Measurements from ENCODE around the gene IL17REL. TPM values are rescaled to one million over a fixed set of nuclear protein-coding genes. Genes with fewer than 3 reads are reported as not detected.

IL17REL gene
- total RNA-seq, 4 donors from 2014 or later, result not detected

DNA sequence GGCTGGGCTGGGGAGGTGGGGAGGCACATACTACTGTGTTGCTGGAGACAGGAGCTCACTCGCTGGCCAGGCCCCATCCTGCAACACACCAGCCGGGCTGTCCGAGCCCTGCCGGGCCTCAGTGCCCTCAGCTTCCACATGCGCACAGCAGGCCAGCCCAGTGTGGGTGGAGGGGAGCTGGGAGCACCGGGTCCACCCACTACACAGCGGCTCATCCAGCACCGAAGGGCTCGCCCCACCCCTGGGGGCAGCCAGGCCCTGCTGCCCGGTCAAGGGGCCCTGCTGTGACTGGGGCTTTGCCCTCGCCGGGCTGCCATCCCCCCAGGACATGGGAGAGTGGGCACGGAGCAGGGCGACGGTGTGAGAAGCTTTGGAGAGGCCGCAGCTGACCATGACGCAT lies 36.3 kb upstream of the IL17REL start:
- Histone ChIP-seq H3K4me3 (no peak overlapping the region), H3K27ac (no peak overlapping the region), H3K4me1 (no peaks in the 10 kb centered on the region), H3K27me3 (peaks cover 5 to 12% (median 12%) of the 10 kb centered on the region in 3 donors), H3K36me3 (no peaks in the 10 kb centered on the region), H3K9me3 (no peaks in the 10 kb centered on the region)
- intact Hi-C loops (cut with DNase I; ENCODE audit: low total_unique reads), result no loop called here
- in situ Hi-C loops (cut with MboI; ENCODE audit: low sequenced_read_pairs in 4 of 4), result loop anchor here in 3 of 4 donors (25.0 kb wide), 1 partner anchor 287 kb away; no protein-coding TSS in a partner anchor
- no peak for ATAC-seq
- no peak for DNase-seq
- TF ChIP-seq, protein P1, sequence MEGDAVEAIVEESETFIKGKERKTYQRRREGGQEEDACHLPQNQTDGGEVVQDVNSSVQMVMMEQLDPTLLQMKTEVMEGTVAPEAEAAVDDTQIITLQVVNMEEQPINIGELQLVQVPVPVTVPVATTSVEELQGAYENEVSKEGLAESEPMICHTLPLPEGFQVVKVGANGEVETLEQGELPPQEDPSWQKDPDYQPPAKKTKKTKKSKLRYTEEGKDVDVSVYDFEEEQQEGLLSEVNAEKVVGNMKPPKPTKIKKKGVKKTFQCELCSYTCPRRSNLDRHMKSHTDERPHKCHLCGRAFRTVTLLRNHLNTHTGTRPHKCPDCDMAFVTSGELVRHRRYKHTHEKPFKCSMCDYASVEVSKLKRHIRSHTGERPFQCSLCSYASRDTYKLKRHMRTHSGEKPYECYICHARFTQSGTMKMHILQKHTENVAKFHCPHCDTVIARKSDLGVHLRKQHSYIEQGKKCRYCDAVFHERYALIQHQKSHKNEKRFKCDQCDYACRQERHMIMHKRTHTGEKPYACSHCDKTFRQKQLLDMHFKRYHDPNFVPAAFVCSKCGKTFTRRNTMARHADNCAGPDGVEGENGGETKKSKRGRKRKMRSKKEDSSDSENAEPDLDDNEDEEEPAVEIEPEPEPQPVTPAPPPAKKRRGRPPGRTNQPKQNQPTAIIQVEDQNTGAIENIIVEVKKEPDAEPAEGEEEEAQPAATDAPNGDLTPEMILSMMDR (IDR thresholded peaks at IDR 0.05 in 4 of 5, conservative IDR thresholded peaks at IDR 0.05 in 1 of 5), result no peak
- no peak for TF ChIP-seq POLR2A (IDR thresholded peaks at IDR 0.05)

DNA sequence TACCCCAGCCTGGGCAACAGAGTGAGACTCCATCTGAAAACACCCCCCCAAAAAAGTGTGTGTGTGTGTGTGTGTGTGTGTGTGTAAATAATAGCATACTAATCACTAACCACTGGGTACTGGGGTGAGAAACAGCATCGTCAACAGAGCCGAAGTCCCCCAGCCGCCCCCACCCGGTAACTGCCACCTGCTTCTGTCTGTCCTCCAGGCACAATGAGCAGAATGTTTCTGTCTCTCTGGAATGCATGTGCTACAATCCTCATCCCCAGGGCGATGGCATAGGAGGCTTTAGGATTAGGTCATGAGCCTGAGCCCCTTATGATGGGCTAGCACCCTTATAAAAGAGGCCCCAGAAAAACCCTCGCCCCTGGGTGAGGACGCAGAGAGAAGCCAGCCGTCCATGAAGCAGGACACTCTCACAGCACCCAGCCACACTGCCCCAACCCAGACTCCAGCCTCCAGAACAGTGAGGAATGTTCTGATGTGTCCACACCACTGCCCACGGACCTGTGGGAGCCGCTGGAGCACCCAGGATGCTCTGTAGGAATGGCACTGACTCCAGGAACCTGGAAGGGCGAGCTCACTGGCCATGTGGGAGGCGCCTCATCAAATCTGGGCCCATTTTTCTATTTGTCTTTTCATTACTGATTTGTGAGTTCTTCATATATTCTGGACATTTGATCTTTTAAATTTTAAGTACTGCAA lies 35.6 kb upstream of the IL17REL start:
- ATAC-seq (no peak), DNase-seq (no peak)
- TF ChIP-seq, protein P1 (IDR thresholded peaks at IDR 0.05 in 4 of 5, conservative IDR thresholded peaks at IDR 0.05 in 1 of 5), result no peak
- TF ChIP-seq POLR2A (IDR thresholded peaks at IDR 0.05), result no peak
- Histone ChIP-seq H3K36me3 (no peaks in the 10 kb centered on the region), H3K4me1 (no peaks in the 10 kb centered on the region), H3K27ac (no peak overlapping the region), H3K27me3 (peaks cover 5 to 12% (median 12%) of the 10 kb centered on the region in 3 donors), H3K9me3 (no peaks in the 10 kb centered on the region), H3K4me3 (no peak overlapping the region)
- in situ Hi-C loops (cut with MboI; ENCODE audit: low sequenced_read_pairs in 4 of 4), result loop anchor here in 3 of 4 donors (25.0 kb wide), 1 partner anchor 286 kb away; no protein-coding TSS in a partner anchor
- intact Hi-C loops (cut with DNase I; ENCODE audit: low total_unique reads), result no loop called here

DNA sequence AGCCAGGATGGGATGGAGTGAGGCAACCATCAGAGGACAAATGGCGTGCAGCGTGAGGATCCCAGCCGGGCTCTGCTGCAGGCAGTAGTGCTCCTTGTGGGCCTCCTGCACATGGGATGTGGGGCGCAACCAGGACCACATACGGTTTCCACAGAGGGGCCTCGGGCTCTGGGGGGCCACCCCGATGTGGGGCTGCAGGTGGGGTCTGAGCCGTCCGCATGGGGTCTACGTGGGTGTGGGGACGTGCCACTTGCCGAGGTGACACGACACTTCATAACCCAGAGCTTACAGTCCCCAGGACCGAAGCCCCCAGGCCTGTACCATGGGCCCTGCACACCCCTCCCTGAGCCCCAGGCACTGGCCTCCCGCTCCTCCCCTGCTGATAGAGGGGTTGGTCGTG lies 34.8 kb upstream of the IL17REL start:
- no peak for DNase-seq
- in situ Hi-C loops (cut with MboI; ENCODE audit: low sequenced_read_pairs in 4 of 4), result loop anchor here in 3 of 4 donors (25.0 kb wide), 1 partner anchor 285 kb away; no protein-coding TSS in a partner anchor
- no peak for ATAC-seq
- no peaks in the 10 kb centered on the region for H3K36me3 ChIP-seq
- H3K27ac ChIP-seq, result no peak overlapping the region
- H3K4me3 ChIP-seq, result no peak overlapping the region
- no peaks in the 10 kb centered on the region for H3K9me3 ChIP-seq
- peaks cover 5 to 12% (median 12%) of the 10 kb centered on the region in 3 donors for H3K27me3 ChIP-seq
- H3K4me1 ChIP-seq, result no peaks in the 10 kb centered on the region
- TF ChIP-seq, protein P1 (IDR thresholded peaks at IDR 0.05 in 4 of 5, conservative IDR thresholded peaks at IDR 0.05 in 1 of 5), result no peak
- TF ChIP-seq POLR2A (IDR thresholded peaks at IDR 0.05), result no peak
- intact Hi-C loops (cut with DNase I; ENCODE audit: low total_unique reads), result no loop called here

DNA sequence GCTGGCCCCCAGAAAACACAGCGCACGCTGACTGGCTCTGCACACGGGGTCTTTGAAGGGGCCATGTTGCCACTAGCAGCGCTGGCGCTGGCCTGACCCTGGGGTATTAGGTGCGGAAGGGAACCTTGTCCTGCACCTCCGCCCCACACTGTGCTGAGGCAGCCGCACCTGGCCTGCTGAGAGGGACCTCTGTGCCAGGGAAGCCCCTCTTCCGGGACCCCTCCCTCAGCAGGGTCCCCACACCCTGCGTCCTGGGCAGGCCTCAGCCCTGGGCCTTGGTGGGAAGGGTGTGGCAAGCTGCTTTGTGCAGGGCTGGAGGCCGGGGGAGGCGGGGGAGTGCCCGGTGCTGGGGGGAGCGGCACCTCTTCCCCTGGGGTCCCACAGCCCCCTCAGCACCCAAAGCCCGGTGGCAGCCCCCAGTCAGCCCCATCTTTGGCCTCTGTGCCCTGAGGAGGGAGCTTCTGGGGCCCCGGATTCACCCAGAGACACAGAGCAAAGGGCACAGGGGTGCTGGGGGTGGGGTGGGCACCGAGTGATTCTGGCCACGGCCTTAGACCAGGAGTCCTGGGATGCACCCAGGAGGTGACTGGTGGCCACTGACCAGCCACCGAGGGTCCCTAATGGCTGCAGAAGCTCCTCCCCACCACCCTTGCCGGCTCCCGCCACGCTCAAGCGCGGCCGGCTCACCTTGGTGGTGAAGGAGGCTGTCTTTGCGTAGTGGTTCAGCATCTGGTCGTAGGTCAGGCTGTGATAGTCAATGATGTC lies 34.1 kb upstream of the IL17REL start:
- no peak overlapping the region for H3K27ac ChIP-seq
- no peaks in the 10 kb centered on the region for H3K9me3 ChIP-seq
- intact Hi-C loops (cut with DNase I; ENCODE audit: low total_unique reads) (no loop called here), in situ Hi-C loops (cut with MboI; ENCODE audit: low sequenced_read_pairs in 4 of 4) (loop anchor here in 3 of 4 donors (25.0 kb wide), 1 partner anchor 284 kb away; no protein-coding TSS in a partner anchor)
- no peaks in the 10 kb centered on the region for H3K4me1 ChIP-seq
- H3K27me3 ChIP-seq, result peaks cover 3 to 12% (median 12%) of the 10 kb centered on the region in 3 donors
- ATAC-seq, result no peak
- H3K36me3 ChIP-seq, result no peaks in the 10 kb centered on the region
- no peak overlapping the region for H3K4me3 ChIP-seq
- no peak for DNase-seq
- no peak for TF ChIP-seq POLR2A (IDR thresholded peaks at IDR 0.05)
- TF ChIP-seq, protein P1 (IDR thresholded peaks at IDR 0.05 in 4 of 5, conservative IDR thresholded peaks at IDR 0.05 in 1 of 5), result no peak
